HG03108 (cell line): ENCODE results near the gene CCDC159.
"Not testable (repeated sequence)": the region's sequence is repeated elsewhere in the genome, so short reads cannot be mapped to it uniquely, and the experiment has no call there.

ENCODE experiments used
- ATAC-seq: cut with Tn5 transposase; IDR thresholded peaks from one replicate; pipeline ENCODE4 v1.9.1; 2021; ENCODE audit warnings: moderate library complexity; ENCODE audit not compliant: unreplicated experiment

The CCDC159 gene

GRCh38 chr19:11364296-11364904 is 18.1 kb downstream of the CCDC159 start:
- ATAC-seq = no peak

DNA sequence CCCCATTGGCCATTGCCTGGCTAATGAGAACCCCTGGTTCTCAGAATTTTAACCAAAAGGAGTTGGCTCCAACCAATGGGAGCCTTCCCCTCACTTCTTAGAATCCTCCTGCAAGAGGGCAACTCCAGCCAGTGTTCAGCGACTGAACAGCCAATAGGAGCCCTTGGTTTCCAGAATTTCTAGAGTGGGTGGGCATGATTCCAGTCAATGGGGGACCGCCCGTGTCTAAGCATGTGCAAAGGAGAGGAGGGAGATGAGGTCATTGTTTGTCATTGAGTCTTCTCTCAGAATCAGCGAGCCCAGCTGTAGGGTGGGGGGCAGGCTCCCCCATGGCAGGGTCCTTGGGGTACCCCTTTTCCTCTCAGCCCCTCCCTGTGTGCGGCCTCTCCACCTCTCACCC is 18.6 kb downstream of the CCDC159 start:
- ATAC-seq = no peak

DNA sequence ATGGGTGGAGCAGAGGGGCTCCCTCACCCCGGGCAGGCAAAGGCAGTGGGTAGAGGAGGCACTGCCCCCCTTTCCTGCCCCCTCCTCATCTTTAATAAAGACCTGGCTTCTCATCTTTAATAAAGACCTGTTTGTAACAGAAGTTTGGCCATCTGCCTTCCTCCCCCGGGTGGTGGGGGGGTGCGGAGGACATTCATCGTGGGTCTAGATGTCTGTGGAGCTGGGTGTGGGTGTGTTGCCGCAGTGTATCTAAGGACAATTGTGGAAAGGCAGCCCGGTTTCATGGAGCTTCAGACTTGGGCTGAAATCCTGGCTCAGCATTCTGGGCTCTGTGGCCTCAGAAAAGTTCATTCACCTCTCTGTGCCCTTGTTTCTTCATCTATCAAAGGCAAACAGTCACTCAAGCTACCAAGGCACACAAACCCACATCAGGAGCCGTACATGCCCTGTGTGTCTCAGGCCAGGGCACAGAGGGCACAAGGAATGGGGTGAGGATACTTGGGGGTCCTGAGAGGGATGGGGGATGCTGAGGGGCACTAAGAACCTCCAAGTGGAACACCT is 19.3 kb downstream of the CCDC159 start:
- no peak for ATAC-seq

DNA sequence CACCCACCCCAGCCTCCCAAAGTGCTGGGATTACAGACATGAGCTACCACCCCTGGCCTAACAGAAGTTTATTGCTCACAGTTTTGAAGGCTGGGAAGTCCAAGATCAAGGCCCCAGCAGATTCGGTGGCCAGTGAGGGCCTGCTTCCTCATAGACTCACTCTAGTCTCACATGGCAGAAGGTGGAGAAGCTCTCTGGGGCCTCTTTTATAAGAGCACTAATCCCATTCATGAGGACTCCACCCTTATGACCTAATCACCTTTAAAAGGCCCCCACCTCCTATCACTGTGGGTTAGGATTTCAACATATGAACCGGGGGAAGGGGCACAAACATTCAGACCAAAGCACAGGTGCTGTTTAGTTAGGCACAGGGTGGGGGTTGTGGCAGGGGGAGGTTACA is 21.2 kb downstream of the CCDC159 start:
- no peak for ATAC-seq

- no peak for ATAC-seq
These were observed 24.4 kb downstream of the CCDC159 start for GRCh38 chr19:11370744-11371143.

DNA sequence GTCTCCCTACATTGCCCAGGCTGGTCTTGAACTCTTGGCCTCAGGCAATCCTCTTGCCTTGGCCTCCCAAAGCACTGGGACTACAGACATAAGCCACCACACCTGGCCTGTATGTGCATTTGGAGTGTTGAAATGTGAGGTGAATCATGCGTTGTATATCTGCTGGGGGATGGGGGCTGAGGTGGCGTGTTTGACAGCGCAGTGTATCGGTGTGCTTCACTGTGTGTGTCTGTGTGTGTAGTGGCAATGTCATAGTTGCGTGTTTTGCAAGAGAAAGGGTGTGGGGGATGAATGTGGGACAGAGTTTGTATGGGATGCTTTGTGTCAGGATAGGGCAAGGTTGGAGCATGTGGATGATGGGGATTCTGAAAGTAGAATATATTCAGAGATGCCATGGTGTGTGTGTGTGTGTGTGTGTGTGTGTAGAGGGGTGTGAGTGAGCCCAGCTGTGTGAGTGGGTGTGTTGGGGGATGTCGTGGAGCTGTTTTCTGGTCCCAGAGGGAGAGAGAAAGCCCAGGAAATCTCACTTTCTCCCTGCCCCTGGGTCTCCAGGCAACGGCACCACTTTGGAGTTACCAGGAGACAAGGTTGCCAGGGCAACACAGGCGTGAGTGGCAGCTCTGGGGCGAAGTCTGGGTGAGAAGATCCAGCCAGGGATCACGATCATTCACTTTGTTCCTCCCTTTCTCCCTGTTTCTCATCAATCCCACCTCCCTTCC is 27.0 kb downstream of the CCDC159 start:
- no peak for ATAC-seq

DNA sequence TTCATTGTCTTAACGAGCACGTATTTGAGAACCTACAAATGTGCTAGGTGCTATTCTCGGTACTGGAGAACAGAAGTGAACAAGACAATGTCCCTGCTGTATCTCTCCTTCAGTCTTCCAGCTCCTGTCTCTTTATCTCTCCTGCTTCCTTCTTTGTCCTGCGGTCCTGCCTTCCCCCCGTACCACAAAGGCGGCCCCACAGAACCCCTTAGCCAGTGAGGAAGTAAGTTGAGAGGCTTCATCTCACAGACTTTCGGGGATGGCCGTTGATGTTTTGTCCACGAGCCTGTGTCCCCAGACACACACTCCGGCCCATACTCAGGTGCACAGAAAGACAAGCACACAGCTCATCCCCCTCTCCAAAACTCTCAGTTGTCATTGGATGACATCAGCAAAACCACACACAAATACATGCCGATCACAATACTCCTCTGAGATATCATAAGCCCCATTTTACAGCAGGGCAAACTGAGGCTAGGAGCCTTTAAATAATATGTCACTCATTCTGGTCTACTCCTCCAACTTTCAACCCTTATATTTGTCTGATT is 27.6 kb downstream of the CCDC159 start:
- no peak for ATAC-seq

GRCh38 chr19:11374433-11375142 is 28.3 kb downstream of the CCDC159 start, which contains the start of gene SWSAP1:
TSS of gene SWSAP1 (plus strand) at chr19:11374666. CDS start at chr19:11374681, 15 bp downstream.
- ATAC-seq = peak; percentile 78

DNA sequence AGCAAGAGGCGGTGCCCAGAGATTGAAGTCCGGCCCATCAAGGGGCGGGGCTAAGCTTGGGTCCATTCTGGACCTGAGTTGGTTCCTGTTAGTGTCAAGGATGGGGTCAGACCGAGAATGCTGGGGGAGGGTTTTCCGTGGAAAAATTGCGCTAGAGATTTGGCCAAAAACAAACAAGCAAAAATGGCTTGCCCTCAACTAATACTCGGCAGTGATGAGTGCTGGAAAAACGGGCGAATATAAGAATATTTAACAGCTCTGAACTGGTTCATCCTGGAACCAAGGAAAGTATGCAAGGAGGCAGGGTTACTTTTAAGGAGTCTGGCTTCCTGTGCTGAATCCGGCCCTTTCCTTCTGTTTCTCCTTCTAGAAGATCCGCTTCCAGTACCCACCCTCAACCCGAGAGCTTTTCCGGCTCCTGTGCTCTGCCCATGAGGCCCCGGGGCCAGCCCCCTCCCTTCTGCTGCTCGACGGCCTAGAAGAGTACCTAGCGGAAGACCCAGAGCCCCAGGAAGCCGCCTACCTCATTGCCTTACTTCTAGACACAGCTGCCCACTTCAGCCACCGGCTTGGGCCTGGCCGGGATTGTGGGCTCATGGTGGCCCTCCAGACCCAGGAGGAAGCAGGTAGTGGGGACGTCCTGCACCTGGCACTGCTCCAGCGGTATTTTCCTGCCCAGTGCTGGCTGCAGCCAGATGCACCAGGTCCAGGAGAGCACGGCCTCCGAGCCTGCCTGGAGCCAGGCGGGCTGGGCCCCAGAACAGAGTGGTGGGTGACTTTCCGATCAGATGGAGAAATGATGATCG is 29.0 kb downstream of the CCDC159 start:
- no peak for ATAC-seq

DNA sequence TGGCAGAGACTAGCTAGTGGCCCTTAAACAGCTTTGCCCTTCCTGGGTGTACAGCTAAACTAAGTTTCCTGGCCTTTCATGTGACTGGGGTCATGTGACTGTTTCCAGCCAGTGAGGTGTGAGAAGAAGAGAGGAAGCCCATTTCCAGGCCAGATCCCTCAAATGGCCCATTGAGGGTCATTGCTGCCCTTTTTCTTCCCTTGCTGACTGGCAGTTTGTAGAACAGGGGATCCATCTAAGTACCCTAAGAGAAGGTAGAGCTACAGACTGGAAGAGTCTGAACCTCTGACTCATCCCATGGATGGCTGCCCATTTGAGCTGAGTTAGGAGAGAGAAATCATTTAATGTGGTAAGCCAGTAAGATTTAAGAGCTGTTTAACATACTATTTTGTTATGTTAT is 30.9 kb downstream of the CCDC159 start:
- ATAC-seq = no peak

DNA sequence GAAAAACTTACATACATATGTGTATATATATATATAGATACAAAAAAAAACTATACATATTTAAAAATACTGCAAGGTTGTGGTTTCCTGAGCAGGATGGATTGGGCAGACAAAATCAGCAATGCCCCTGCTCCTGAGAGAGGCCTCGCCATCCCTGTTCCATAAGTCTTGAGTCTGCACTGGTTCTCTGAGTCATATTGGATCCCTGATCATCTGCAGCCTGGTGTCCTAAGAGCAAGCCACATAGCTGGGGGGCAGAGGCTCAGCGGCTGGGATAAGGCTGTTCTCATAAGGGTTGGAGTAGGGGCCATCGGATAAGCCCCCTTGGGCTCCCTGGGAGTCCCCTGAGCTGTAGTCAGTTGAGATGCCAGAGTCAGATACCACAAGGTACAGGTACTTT is 31.4 kb downstream of the CCDC159 start:
- no peak for ATAC-seq

DNA sequence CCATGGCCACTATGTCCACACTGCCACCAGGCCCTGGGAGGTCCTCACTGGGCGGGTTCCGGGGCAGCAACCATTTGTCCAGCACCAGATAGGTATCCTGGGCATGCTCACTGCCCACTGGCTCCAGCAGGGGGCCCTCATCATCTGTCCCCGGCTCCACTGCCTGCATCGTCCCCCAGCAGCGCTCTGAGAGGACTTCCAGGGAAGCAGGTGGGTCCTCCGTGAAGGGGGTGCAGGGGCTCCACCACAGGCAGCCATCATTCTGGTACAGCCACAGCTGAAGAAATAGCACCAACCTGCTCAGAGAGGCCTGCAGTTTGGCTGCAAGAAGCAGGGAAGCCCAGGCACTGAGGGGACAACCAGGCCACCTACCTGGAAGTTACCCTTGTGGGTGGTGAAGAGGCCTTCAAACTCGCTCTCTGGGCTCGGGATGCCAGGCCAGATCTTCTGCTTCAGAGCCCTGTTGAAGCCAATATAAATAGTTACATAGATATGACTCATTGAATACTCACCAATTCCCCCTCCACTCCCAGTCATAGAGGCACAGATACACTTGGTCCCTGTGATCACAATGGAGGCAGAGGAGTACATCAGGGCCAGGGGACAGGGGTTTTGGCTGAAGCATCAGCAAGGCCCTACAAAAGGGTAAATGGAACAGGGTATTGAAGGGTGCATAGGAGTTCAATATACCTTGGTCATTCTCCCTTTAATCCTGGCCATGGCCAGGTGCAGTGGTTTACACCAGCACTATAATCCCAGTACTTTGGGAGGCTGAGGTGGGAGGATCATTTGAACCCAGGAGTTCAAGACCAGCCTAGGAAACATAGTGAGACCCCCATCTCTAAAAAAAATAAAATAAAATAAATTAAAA is 32.2 kb downstream of the CCDC159 start:
- no peak for ATAC-seq

DNA sequence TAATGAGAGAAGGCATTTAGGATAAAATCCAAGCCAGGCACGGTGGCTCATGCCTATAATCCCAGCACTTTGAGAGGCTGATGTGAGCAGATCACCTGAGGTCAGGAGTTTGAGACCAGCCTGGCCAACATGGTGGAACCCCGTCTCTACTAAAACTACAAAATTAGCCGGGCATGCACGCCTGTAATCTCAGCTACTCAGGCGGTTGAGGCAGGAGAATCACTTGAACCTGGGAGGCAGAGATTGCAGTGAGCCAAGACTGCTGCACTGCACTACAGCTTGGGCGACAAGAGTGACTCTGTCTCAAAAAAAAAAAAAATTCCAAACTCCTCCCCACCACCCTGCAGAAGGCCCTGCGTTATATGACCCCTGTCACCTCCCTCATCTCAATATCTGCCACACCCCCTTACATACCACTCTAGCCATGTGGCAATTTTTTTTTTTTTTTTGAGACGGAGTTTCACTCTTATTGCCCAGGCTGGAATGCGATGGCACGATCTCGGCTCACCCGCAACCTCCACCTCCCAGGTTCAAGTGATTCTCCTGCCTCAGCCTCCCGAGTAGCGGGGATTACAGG is 33.0 kb downstream of the CCDC159 start:
- not testable (repeated sequence) for ATAC-seq

GRCh38 chr19:11379857-11380350 is 33.6 kb downstream of the CCDC159 start:
- ATAC-seq = no peak

DNA sequence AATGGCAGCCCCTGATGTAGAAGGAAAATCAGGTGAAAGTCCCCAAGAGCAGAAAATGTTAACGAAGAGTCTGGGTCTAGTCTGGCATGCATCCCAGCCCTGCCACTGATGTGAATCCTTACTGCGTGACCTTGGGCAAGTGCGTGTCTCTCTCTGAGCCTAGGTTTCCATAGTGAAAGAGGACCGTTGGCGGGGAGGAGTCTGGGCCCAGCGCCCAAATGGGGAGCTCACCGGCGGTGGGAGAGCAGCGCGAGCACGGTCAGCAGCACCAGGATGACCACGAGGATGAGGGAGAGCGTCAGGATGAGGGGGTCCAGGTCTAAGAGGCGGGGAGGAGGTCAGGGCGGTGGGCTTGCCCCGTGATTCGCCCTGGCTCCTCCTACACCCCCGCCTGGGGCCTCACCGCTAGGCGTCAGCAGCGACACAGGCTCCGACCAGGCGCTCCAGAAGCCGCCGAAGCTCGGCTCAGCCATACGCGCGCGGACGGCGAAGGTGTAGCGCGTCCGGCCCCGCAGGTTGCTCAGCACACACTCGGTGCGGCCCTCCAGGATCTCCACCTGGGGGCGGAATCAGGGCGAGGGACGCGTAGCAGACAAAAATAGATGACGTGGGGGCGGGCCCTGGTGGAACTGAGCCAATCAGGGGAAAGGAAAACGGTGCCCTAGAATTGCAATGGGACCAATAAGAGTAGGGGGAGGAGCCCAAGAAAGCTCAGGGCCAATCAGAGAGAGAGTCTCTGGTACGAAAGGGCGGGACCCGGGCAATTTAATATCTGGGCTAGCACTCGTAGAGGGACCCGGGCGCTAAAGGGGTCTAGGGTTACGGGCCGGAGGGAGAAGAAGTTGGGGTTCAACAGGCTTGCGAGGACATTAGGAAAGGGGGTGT is 34.6 kb downstream of the CCDC159 start:
- ATAC-seq = peak; percentile 66

DNA sequence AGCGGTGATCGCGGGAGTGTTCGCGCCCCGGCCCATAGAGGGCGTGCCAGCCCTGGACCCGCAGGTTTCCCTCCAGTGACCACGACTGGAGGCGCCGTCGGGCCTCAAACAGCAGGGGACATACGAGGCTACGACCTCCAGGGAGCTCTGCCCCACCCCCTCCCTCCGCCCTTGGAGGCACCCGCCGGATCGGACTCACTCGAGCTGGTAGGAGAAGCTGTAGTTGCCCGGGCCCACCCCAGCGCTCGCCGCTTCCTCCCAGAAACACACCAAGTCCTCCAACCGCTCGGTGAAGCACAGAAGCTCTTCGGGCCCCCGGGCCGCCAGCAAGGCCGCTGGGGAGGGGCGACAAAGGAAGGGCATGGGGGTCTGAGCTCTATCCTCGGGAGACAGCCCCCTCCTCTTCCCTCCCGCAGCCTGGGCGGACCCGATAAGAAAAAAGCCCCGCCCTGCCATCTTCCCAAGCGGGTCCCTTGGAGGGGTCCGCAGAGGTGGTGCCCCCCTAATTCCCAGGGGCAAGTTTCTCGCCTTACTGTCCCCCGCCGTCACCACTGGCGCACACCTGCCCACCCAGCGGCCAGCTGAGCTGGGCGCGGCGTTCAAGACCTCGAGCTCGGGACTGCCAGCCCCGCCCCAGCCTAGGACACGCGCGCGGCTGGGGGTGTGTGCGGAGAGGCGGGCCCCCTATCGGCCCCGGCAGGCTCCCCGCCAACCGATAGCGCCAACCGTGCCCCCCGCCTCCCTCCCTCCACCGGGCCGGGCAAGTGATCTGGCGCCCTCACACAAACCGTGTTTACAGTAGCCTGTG is 36.8 kb downstream of the CCDC159 start:
- no peak for ATAC-seq

GRCh38 chr19:11383706-11384048 is 37.4 kb downstream of the CCDC159 start:
- ATAC-seq = no peak

DNA sequence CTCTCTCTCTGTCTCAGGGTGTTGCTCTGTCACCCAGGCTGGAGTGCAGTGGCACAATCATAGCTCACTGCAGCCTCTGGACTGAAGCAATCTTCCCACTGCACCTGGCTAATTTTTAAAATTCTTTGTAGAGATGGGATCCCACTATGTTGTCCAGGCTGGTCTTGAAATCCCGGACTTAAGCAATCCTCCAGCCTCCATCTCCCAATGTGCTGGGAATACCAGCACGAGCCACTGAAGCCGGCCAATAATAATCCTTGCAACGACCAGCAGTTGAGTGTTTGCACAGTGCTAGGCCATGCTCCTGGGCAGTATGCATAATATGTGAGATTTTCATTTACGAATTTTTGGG is 38.4 kb downstream of the CCDC159 start:
- no peak for ATAC-seq
